Activated CD8-positive, alpha-beta T cell treated with anti-CD3 and anti-CD28 coated beads for 36 hours (primary cell): ENCODE measurements around the gene IL17C. TPM values are rescaled to one million over a fixed set of nuclear protein-coding genes. Genes with fewer than 3 reads are reported as not detected.

Experiments used
- ATAC-seq: fragments of 200-7000 bp; cut with Tn5 transposase; one replicate; pipeline ENCODE4 v1.10.0; 2021; ENCODE audit warnings: mild to moderate bottlenecking, moderate library complexity
- CTCF ChIA-PET: fragments of 350-600 bp; sonication (Branson Sonifier 250); formaldehyde crosslinking; loops from one replicate; lab custom pipeline; 2021; ENCODE audit warnings: antibody characterized with exemption; lab: Charles Lee
- POLR2A ChIA-PET: fragments of 350-600 bp; sonication (Branson Sonifier 250); formaldehyde crosslinking; loops from one replicate; lab custom pipeline; 2021; ENCODE audit warnings: antibody characterized with exemption; lab: Charles Lee
- DNase-seq: peaks from one replicate; pipeline ENCODE4 v3.0.0-alpha.2; 2020
- H3K27ac Mint-ChIP-seq: one replicate; pipeline ENCODE4 v1.8.0; 2021; ENCODE audit warnings: mild to moderate bottlenecking, mixed read lengths
- H3K27me3 Mint-ChIP-seq: one replicate; pipeline ENCODE4 v1.8.0; 2021; ENCODE audit warnings: mixed read lengths
- H3K36me3 Mint-ChIP-seq: one replicate; pipeline ENCODE4 v1.8.0; 2021; ENCODE audit warnings: low read depth, mixed read lengths
- H3K4me1 Mint-ChIP-seq: one replicate; pipeline ENCODE4 v1.8.0; 2021; ENCODE audit warnings: low read depth, mixed read lengths
- H3K4me3 Mint-ChIP-seq: one replicate; pipeline ENCODE4 v1.8.0; 2021; ENCODE audit warnings: mild to moderate bottlenecking, moderate library complexity, mixed read lengths
- H3K9me3 Mint-ChIP-seq: one replicate; pipeline ENCODE4 v1.8.0; 2021; ENCODE audit warnings: mixed read lengths
- CTCF ChIP-seq: fragments of 200-600 bp; IDR thresholded peaks from one replicate; pipeline ENCODE4 v1.8.0; 2022; ENCODE audit warnings: antibody characterized with exemption, mild to moderate bottlenecking
- intact Hi-C: fragments of 100-400 bp; cut with micrococcal nuclease; formaldehyde crosslinking; loops from one replicate; pipeline ENCODE4 v1.10.0; 2022
- total RNA-seq, 2 experiments: library from RNA; stranded (reverse); gene quantifications; one replicate each; pipeline ENCODE4 v1.2.3, GENCODE V29; 2021

The IL17C gene
- total RNA-seq, 2 experiments from 2014 or later: 0.31 TPM; not detected in 1

- ATAC-seq: peak; percentile 1
- ChIA-PET CTCF (interaction anchor here (0.7 to 1.7 kb wide), 5 partner anchors 9 to 43 kb away, joined by 3 to 6 read pairs (median 3); no protein-coding TSS in a partner anchor), POLR2A (interaction anchor here (0.6 to 3.6 kb wide), 7 partner anchors 9 to 196 kb away, joined by 3 to 20 read pairs (median 3); no protein-coding TSS in a partner anchor)
- DNase-seq: peak; percentile 42
- Mint-ChIP-seq H3K9me3 (no peaks in the 10 kb centered on the region), H3K4me3 (peak overlapping the region; percentile 96), H3K27ac (peak overlapping the region; percentile 81), H3K36me3 (peaks cover 11% of the 10 kb centered on the region), H3K4me1 (peaks cover 21% of the 10 kb centered on the region), H3K27me3 (no peaks in the 10 kb centered on the region)
- intact Hi-C loops: no loop called here
- TF ChIP-seq CTCF: no peak
These were observed 24.0 kb downstream of the IL17C start for GRCh38 chr16:88662222-88662842.

- Mint-ChIP-seq H3K27me3 (no peaks in the 10 kb centered on the region), H3K27ac (peak within 1 kb of the TSS; percentile 90), H3K9me3 (no peaks in the 10 kb centered on the region), H3K4me3 (peak within 1 kb of the TSS; percentile 96), H3K36me3 (peaks cover 11% of the 10 kb centered on the region), H3K4me1 (peaks cover 21% of the 10 kb centered on the region)
- TF ChIP-seq CTCF: no peak
- peak; percentile 98 for ATAC-seq
- POLR2A ChIA-PET: interaction anchor here (0.6 to 3.6 kb wide), 8 partner anchors 9 to 195 kb away, joined by 3 to 20 read pairs (median 4); no protein-coding TSS in a partner anchor
- intact Hi-C loops: no loop called here
- DNase-seq: peak; percentile 97
- CTCF ChIA-PET: interaction anchor here (0.7 to 1.7 kb wide), 4 partner anchors 9 to 42 kb away, joined by 3 to 6 read pairs (median 3); no protein-coding TSS in a partner anchor
These were observed 24.7 kb downstream of the IL17C start, which contains the start of gene MVD for GRCh38 chr16:88662843-88663606. Gene MVD (minus strand): TSS chr16:88663091. CDS start chr16:88663080, 11 bp downstream.

GRCh38 chr16:88665148-88665547 lies 26.8 kb downstream of the IL17C start:
- Mint-ChIP-seq H3K27me3 (no peaks in the 10 kb centered on the region), H3K27ac (no peak overlapping the region), H3K4me3 (peak overlapping the region; percentile 37), H3K36me3 (peaks cover 11% of the 10 kb centered on the region), H3K4me1 (peaks cover 21% of the 10 kb centered on the region), H3K9me3 (no peaks in the 10 kb centered on the region)
- TF ChIP-seq CTCF: no peak
- no peak for ATAC-seq
- intact Hi-C loops: no loop called here
- ChIA-PET POLR2A (interaction anchor here (0.6 to 3.6 kb wide), 4 partner anchors 9 to 44 kb away, joined by 3 to 20 read pairs (median 5); no protein-coding TSS in a partner anchor), CTCF (interaction anchor here (0.7 to 1.8 kb wide), 2 partner anchors 8 to 16 kb away, joined by 3 to 9 read pairs; no protein-coding TSS in a partner anchor)
- DNase-seq: no peak

GRCh38 chr16:88665570-88665969 lies 27.2 kb downstream of the IL17C start:
- no peaks in the 10 kb centered on the region for H3K9me3 Mint-ChIP-seq
- ATAC-seq (no peak), DNase-seq (no peak)
- H3K4me1 Mint-ChIP-seq: peaks cover 21% of the 10 kb centered on the region
- no peak overlapping the region for H3K4me3 Mint-ChIP-seq
- no peak overlapping the region for H3K27ac Mint-ChIP-seq
- no peak for TF ChIP-seq CTCF
- H3K36me3 Mint-ChIP-seq: peaks cover 10% of the 10 kb centered on the region
- POLR2A ChIA-PET: interaction anchor here (0.7 to 3.6 kb wide), 3 partner anchors 9 to 402 kb away, joined by 3 to 20 read pairs (median 4); no protein-coding TSS in a partner anchor
- CTCF ChIA-PET: interaction anchor here (0.7 to 1.8 kb wide), 2 partner anchors 8 to 16 kb away, joined by 3 to 9 read pairs; no protein-coding TSS in a partner anchor
- H3K27me3 Mint-ChIP-seq: no peaks in the 10 kb centered on the region
- intact Hi-C loops: no loop called here
